M059J (cell line): Measurements from ENCODE around the gene PGA3. TPM values are rescaled to one million over a fixed set of nuclear protein-coding genes. Genes with fewer than 3 reads are reported as not detected.
"Not testable (repeated sequence)": the region's sequence is repeated elsewhere in the genome, so short reads cannot be mapped to it uniquely, and the experiment has no call there.

Experiments
- DNase-seq: peaks from one replicate; pipeline ENCODE4 v3.0.0-alpha.2; 2012; ENCODE audit warnings: low read depth
- total RNA-seq: library from RNA; depleted of rRNA; stranded (reverse); fragments of >200 nt; shearing (Covaris generic); gene quantifications from 2 replicates; pipeline ENCODE4 v1.2.3, GENCODE V29; 2014

The PGA3 gene
- total RNA-seq, 1 experiment from 2014 or later = not detected

DNA sequence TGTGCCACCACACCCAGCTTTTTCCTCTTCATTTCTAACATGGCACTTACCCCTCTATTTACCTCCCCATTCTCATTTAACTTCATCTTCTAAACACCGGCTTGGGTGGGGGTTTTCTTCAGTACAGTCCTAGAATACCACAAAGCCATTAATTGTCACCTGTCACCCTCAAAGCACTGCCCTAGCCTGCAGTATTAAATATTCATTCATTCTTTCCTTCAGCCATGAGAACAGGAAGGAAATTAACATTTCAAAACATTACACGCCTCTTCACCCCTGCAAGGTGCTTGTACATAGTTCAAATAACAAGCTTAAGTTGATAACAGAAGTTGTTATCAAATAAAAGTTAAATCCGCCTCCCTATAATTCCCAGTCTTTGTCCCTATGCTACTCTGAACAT lies 31.4 kb upstream of the PGA3 start:
- DNase-seq = no peak

DNA sequence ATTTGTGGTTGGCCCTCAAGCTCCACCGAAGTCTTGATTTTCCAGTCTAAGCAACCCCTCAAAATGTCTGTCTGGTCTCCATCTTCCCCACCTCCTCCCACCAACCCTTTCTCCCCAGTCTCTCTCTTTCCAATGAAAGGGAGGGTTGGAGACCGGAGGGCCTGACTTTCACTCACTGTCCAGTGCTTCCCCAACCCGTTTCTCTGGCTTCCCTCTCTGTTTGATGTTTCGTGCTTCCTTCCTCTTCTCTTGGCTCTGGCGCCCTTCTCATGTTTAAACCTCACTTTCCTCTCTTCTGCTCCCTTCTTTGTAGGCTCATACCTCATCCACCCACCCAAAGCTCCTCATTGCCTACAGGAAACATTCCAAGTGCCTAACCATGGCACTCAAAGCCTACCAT lies 31.0 kb upstream of the PGA3 start:
- DNase-seq = no peak

DNA sequence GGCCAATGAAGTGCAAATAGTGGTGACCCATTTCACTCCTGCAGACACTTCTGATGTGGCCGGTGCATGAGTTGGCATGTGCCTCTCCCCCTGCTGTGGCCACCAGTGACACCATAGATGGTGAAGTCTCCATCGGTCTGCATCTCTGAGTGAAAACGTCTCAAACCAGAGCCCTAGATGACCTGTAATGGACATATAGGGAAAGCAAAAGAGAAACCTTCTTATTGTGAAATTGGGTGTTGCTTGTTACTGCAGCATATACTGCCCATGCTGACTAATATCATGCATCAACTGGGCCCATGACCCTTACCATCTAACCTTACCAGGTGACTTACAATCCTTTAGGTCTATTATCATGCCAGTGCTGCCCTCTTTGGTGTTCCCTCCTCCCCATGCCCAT lies 30.4 kb upstream of the PGA3 start:
- DNase-seq = no peak

DNA sequence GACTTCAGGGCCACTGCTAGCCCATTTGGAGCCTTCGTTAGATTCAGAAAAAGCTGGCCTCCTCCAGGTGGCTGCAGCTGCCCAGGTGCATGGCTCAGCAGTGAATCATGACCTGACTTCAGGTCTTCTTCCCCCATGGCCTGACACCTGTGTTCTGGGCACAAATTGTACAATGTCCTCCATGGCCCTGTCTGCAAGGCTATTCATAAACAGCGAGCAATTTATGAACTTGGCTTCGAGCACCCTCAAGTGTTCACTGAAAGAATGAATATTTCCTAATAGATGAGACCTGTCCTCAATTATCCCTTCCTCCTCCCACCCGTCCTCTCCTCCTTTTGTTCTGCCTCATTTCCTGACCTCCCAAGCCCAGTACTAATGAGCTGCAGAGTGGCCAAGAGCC lies 29.9 kb upstream of the PGA3 start:
- peak; percentile 58 for DNase-seq

DNA sequence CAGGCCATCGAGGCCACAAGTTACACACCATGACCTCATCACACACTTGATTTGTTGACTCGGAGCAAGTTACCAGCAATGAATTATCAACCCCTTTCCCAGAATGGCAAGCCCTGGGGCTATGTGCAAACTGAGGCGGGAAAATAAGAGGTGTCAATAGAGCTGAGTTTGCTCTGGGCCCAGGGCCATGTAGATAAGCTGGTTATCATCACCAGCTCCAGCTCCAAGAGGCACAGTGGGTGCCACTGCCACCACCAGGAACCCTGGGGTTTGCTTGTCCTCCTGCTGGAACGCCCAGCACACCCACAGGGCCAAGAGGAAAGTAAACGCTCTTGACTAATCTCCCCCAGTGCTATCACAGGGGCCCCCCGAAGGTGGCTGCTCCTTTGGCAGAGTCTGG lies 29.0 kb upstream of the PGA3 start:
- no peak for DNase-seq

DNA sequence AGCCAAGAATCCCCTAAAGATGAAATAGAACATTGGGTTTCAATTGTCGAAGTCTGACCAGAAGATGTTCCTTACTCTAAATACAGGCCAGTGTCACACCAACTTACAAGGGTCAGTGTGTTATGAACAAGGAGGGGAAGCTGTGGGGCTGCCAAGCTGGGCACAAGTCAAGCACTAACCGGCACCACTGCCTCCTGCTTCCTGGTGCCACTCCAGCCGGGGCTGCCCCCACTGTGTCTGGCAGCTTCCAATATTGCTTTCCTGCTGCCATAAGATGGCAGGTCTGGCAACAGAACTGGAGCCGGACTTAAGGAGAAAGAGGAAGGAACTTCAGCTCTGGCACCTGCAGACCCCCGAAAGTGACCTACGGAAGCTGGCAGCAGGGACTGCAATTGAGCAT lies 28.4 kb upstream of the PGA3 start:
- DNase-seq = no peak

DNA sequence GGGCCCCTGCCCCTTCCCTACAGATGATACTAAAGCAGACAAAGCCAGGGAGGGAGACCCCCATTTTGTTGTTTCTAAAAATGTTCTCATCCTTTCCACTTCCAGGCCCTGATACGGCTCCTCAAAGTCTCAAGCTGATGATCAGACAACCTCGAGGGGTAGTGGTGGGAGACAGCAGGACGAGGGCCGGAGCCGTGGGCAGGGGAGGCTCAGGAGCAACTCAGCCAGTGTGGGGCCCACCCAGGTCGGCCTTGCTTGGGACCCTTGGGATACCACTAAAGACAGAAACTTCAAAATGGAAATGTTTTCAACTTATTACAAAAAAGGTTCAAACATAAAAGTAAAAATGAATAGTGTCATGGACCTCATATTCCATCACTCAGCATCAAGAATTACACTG lies 26.9 kb upstream of the PGA3 start:
- no peak for DNase-seq

DNA sequence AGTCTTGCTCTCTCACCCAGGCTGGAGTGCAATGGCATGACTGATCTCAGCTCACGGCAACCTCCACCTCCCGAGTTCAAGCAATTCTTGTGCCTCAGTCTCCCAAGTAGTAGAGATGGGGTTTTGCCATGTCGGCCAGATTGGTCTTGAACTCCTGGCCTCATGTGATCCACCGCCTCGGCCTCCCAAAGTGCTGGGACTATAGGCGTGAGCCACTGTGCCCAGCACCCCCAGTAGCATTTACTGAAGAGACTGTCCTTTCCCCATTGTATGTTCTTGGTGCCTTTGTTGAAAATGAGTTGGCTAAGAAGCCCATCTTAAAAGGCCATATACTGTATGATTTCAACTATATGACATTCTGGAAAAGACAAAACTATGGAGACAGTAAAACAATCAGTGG lies 23.1 kb upstream of the PGA3 start:
- DNase-seq = not testable (repeated sequence)

DNA sequence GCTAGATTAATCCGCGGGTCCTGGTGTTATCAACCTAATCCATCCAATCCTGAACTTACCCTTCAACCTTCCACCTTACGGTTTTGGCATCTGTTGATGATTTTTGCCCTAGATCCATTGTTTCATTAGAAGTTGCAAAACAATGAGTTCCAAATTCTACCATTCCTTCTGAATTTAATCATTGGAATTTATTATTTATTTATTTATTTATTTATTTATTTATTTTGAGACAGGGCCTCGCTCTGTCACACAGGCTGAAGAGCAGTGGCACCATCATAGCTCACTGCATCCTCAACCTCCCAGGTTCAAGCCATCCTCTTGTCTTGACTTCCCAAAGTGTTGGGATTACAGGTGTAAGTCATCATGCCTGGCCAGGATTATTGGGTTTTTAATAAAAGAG lies 21.8 kb upstream of the PGA3 start:
- no peak for DNase-seq

DNA sequence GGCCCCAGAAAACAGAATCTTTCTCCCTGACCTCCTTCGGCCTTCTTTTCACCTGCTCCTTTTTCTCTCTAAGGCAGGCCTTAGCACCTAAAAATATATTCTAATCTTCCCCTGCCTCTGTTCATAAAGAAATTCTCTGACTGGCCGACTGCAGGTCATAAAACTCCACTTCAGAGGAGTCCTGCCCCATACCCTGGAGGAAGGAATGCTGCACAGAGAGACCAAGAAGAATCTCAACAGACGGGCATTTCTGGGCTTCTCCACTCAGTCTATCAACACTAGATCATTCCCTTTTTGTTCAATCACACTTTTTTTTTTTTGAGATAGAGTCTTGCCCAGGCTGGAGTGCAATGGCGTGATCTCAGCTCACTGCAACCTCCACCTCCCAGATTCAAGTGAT lies 19.7 kb upstream of the PGA3 start:
- no peak for DNase-seq

DNA sequence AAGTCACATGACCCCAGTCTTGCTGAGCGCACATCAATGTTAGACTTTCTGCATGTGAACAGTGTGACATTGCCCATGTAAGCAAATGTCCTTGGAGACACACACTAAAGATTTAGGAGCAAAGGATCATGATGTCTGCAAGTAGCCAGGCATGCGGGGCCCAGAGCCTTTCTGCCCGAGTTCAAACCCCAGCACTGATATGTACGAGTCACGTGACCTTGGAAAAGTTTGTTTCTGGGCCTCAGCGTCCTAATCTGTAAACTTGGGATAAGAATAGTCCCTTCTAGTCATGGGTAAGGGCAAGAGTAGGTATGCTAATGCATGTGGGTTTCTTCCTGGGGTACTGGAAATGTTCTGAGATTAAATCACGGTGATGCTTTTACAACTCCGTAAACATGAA lies 16.8 kb upstream of the PGA3 start:
- no peak for DNase-seq

DNA sequence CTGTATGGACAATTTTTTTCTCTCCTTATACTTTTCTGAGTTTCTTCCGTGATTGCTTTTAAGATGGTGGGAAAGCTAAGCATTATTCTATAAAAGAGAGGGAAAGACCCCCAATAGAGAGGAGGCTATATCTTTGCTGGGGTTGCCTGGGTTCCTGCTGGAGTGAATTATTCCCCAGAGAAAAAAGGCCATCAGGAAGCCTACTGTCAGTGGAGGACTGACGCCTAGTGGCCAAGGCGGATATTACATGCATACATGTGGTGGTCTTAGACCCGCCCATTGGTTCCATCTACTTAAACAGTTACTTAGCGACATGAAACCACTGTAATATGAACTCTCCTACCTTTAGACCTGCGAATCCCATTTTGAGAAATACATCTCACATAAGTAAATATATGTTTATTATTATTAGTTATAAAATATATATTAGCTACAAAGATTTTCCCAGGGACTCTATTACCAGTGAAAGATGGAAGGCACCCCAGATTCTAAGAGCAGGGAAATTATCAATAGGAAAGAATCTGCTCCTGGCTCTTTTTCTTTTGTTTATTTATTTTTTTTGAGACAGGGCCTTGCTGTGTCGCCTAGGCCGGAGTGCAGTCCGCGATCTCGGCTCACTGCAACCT lies 15.7 kb upstream of the PGA3 start:
- peak; percentile 59 for DNase-seq

DNA sequence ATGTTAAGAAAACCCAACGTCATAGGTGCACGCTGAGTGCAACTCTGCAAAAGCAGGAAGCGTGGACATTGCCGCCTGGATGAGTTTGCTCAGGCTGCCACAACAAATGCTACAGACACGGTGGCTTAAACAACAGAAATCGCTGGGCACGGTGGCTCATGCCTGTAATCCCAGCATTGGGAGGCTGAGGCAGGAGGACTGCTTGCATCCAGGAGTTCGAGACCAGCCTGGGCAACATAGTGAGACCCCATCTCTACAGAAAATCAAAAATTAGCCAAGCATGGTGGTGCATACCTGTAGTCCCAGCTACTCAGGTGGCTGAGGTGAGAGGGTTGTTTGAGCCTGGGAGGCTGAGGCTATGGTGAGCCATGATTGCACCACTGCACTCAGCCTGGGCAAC lies 13.4 kb upstream of the PGA3 start:
- no peak for DNase-seq

DNA sequence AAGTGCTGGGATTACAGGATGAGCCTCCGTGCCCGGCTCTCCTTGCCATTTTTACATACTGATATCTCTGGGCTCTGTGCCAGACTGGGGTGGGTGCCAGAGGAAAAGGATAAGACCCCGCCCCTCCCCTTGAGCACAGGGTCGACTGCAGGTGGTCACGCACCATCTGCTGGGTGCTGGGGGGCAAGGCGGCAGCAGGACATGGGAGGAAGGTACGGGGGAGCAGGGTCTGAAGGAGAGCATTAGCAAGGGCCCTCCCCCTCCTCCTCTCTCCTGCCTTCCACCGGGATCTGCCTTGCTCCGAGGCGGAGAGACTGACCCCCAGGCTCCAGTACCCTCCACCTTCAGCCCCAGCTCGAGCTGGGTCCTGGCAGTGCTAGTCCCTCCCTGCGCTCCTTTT lies 9.7 kb upstream of the PGA3 start:
- DNase-seq = no peak

DNA sequence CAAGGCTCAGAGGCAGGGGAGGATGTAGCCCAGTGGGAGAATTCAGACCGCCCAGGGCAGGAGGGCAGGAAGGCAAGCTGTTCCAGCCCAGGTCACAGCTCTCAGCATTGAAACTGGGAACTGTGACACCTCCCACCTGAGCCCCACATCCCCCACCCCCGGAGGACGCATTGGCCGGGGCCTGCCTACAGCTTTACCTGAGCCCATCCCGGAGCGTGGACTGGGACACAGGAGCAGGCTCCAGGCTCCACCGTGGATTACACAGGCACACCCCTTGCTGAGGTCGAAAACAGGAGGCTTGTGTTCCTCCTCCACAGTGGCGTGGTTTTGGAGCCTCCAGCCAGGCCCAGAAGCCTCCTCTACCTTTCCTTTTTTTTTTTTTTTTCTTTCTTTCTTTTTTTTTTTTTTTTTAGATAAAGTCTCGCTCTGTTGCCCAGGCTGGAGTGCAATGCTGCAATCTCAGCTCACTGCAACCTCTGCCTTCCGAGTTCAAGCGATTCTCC lies 9.1 kb upstream of the PGA3 start:
- DNase-seq = no peak

DNA sequence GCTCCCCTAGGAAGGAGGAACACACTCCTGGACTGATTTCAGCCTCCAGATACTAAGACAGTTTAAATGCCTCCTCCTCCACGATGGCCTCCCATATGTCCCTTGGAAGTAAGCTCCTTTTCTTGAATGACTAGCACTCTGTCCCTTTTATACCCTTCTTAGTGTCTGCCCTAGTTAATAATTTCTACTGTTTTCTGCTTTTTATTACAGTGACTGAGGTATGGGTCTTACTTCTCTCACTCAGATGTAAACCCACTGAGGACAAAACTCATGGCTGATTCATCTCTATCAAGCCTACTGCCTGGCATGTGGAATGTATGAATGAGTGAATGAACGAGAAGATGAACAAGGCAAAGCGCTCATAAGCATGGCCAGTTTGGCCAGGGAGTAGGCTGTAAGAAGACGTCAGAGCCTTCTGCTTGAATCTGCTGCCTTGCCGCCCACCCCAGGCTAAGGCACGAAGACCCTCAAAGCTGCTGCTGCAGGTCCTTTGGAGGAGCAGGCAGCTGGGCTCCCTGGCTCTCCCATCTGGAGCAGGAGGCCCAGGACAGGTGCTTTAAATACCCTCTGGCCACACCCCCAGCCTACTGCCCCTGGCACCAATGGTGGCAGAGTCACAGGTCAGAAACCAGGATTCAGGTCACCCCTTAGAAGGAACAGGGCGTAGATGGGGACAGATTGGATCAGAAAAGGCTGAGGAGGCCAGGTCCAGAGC lies 8.2 kb upstream of the PGA3 start:
- DNase-seq = no peak

DNA sequence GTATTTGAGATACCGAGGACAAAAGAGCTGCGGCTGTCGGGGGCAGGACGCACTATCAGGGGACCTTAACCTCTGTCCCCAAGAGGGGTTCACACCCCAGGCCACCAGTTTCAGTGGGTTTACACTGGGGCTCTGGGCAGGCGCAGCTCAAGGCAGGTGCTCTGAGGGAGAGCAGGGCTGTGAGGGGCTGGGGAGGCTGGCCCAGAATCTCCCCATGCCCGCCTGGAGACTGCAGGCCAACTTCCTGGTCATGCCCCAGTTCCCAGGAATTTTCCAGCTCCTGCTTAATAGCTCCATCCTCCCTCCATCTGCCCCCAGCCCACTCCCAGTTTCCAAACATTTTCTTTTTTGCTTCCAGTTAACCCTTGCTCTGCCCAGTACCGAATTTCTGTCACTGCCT lies 7.6 kb upstream of the PGA3 start:
- no peak for DNase-seq

DNA sequence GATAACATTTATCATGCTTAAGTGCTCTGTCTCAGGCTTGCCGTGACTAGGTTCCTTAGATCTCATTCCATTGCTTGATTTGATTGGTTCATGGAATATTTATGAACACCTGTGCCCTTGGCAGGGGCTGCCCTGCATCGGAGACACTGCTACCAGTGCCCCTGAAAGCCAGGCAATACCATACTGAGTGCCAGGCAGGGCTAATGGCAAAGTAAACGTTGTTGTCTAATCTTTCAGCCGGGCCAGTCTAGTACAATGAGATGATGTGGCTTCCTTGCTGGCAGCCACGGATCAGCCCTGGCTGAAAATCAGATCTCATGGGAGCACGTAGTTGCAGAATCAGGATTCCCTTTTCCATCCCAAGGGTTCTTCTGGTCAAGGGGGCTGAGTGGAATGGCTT lies 5.0 kb upstream of the PGA3 start:
- no peak for DNase-seq

DNA sequence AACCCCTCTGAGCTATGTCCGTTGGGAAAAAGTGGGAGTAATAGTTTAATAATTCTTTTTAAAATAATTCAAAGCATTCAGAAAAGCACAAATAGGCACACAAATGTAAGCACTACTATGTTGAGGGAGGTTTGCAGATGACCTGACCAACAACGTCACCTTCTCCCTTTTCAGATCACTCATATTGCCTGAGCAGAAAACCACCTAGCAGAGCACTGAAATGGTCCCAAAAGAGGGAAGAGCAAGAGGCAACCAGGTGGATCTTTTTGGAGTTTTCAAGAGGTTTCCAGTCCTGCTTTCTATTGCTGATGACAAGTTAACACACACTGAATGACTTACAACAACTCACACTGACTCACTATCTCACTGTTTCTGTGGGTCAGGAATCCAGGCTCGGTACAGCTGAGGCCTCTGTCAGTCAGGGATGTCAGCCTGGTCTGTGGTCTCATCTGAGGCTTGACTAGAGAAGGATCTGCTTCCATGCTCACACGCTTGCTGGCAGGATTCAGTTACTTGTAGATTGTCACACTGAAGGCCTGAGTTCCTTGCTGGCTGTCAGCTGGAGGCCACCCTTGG lies 4.3 kb upstream of the PGA3 start:
- DNase-seq = no peak

DNA sequence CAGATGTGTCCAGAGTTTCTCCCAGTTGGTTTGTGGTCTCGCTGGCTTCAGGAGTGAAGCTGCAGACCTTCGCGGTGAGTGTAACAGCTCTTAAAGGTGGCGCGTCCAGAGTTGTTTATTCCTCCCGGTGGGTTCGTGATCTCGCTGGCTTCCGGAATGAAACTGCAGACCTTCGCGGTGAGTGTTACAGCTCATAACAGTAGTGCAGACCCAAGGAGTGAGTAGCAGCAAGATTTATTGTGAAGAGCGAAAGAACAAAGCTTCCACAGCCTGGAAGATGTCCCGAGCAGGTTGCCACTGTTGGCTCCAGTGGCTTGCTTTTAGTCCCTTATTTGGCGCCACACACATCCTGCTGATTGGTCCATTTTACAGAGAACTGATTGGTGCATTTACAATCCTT lies 1.8 kb upstream of the PGA3 start:
- DNase-seq = no peak

DNA sequence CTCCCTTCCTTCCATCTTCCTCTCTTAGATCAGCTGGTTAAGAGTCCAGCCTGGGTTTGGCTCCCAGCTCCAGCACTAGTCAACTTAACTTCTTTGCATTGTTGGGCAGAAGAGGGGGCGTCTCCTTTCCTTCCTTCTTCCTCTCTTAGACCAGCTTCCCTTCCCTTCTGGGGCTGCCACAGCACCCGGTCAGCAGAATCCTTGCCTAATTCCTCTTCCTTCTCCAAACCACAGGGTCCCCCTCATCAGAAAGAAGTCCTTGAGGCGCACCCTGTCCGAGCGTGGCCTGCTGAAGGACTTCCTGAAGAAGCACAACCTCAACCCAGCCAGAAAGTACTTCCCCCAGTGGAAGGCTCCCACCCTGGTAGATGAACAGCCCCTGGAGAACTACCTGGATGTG lies 558 bp downstream of the PGA3 start:
- not testable (repeated sequence) for DNase-seq

DNA sequence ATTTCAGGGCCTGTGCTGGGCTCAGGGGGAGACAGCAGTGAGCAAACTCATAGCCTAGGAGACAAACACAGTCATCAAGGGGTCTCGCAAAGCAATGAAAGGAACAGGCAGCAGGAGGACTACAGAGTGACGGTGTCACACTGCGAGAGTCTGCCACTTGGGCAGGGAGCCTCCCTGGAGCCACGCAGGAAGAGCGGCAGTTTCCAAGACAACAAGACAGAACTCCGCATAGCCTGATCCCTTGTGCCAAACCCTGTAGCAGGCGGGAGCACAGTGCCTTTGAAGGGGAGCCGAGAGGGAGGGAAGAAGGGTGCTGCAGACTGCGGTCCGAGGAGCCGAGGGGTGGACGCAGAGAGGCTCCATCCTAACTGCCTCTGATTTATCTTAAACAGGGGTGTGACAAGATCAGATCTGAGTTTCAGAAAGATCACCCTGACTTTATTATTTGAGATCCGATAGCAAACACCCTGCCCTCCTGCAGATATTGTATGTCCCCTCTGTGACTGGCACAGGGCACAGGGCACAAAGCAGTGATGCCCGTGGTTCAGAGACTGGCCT lies 1.3 kb downstream of the PGA3 start:
- DNase-seq = not testable (repeated sequence)
